Activated T-helper 1 cell treated with Interleukin-2 at 50 U/mL for 16 hours (primary cell): ENCODE measurements around the gene DGCR2.
"Not testable (repeated sequence)": the region's sequence is repeated elsewhere in the genome, so short reads cannot be mapped to it uniquely, and the experiment has no call there.

Experiments used
- DNase-seq: peaks from one replicate; pipeline ENCODE4 v3.0.0-alpha.2; 2020; ENCODE audit warnings: low read depth

DGCR2 gene

DNA sequence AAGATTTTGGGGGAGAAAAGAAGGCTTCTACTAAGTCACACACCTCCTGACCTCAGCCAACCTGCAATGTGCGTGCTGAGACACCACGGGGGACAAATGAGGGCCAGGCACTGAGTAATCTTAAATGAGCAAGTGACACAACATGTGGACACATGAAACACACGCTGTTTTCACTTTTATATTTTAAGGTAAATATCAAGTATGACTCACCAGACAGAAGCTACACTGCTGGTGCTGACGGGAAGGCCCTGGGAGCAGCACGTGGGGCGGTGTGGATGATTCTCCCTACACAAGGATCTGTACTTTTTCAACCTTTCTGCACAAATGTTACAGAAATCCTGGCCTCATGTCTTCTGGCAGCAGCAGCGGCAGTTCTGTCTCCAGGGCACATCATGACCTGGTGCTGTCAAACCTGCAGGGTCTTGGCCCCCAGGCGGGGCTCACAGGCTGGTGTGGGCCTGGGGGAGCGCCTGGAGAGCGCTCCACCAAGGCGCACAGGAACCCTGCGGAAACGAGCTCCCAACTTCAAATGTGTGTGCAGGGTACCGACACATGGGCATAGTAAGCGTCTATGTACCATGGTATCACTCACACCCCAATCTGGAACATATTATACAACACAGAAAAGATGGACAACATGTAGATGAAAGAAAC lies 61.7 kb downstream of the DGCR2 start:
- no peak for DNase-seq

DNA sequence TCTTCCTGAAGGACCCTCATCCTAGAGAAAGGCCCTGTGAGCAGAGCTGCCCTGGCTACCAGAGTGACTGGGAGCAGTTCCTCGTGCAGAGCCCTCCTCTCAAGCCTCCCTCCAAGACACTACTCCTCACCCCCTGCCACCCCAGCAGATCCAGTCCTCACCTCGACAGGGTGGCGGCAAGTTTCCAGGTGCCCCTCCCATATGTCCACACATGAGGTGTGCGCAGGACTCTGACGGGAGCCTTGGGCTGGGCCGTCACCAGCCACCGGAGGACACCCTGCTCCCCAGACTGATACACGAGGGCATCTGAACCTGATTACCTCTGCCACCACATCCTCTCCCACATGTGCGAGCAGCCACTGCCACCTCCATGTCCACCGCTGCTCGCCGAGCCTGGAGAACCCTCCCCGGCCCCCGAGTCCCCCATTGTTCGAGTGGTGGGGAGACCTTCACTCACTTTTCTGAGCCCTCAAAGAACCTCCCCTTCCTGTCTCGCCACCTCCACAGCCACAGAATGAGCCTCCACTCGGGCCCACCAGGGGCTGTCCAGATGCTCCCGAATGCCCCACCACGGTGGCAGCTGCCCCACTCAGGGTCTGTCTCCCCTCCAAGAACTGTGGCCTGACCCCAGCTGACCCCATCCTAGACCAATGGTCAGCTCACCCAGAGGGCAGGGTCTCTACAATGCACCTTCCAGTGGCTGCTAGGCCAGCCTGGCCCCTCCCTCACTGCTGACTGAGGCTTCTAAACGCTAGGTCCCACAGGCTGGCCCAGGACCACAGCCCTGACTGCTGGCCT lies 62.5 kb downstream of the DGCR2 start:
- DNase-seq = no peak

DNA sequence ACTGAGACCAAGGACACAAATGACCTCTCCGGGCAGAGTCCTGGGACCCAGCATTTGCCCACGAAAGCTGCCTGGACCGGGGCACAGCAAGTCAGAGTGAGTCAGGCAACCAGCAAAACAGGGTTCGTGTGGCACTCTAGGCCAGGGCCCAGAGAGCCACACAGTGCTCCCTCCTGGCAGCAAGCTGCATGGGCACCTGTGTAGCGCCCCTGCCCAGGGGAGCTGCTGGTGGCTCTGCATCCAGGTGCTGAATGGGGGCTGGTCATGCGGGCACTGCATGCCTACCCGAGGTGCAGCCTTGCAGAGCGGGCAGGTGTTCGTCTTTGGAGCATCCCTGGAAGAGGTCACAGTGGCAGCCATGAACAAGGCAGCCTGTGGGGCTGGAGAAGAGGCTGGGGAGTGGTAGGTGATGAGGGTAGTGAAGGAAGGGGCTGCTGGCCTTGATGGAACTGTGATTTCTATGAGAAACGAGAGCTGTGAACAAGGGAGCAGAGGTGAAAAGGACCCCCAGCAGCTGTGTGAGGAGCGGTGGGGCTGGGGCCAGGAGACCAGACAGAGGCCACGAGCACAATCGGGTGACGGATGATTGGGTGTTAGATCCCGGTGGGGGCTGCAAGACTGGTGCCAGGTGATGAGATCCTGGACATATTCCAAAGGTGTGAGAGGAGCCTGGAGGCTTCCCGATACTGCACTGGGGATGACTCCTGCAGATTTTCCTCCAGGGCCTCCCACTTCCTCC lies 63.3 kb downstream of the DGCR2 start:
- no peak for DNase-seq

DNA sequence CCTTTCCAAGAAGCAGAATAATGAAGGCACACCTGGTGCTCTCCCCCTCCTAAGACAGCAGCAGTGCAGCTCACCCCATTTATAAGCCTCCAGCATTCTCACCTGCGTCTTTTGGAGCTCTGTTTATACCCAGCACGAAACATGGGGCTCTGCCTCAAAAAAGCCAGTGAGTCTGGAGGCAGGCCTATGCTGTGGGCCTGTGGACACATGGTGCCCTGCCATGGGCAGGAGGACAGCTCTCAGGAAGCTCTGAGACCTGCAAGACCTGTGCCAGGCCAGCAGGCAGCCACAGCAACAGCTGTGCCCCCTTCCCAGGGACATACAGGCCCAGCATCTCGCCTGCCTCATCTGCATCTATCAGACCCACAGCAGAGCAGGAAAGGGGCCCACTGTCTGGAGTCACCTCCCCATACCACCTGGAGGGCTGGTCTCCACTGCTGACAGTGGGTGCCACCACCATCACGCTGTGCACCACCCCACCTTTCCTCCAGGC lies 64.2 kb downstream of the DGCR2 start:
- DNase-seq = no peak

DNA sequence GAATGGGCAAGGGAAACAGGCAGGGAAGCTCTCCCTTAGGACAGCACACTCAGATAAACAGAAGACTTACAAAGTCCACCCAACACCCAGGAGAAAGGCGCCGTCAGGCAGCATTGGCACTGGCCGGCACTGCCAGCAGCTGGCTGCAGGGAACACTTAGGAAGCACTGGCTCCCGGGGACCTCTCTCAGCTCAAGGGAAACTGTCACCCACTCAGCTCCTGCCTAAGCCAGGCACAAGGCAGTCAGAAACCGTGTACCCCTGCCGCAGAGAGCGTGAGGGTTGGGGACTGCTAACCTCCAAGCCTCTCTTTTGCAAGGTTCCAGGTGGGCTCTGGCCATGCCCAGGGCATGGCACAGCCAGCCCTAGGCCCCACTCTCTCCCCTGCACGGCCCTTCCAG lies 64.7 kb downstream of the DGCR2 start:
- no peak for DNase-seq

DNA sequence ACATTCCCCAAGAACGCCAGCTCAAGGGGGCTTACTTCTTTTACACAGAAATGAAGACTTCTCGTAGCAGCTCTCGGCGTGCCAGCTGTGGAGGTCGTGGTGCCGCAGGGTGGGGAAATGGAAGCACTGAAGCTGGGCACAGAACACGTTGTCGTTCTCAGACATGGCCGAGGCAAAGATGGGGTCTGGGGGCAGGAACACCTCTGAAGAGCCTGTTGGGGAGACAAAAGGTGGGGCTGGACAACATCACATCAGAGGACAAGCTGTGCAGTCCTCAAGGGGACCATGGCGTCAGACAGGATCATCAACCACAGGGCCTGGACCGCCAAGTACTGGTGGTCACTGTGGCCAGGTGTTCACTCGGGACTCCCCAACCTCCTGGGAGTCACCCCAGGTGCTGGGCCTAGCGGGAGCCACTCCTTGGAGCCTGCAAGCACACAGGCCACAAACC lies 65.2 kb downstream of the DGCR2 start:
- DNase-seq = no peak

DNA sequence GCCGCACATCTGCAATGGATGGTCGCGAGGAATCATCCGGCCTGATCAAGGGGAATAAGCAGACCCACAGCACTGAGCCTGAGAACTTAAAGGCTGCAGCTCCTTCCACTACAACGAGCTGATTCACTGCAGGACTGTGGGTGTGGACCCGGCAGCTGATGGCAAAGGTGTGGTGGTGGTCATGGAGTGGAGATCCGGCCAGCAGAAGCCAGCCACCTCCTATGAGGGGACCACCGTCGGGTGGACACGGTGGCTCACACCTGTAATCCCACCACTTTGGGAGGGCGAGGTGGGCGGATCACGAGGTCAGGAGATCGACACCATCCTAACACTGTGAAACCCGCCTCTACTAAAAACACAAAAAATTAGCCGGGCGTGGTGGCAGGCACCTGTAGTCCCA lies 66.4 kb downstream of the DGCR2 start:
- no peak for DNase-seq

DNA sequence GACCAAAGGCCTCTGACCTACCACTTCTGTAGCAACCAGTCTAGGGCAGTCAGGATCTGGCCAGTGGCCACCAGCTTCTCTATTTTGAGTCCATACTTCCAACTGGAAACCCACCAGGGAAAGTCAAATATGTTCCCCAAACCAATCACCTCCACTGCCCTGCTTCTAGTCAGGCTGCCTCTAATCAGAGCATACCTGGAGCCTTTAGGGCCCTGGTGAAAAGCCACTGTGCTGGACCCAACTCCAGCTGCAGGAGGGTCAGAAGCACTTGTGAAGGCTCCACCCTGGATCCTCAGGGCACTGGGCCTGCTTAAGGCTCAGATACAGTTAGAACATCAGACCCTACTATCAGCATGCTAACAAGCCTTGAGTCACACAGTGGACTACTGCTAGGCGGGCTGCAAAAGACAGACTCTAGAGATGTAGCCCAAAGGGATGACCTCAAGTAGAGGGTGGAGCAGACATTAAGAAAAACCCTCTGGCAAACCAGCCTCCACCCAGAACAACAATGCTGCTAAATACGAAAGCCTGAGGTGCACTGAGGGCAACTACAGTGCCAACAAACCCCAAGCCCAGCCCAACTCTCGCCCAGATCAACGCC lies 69.2 kb downstream of the DGCR2 start:
- DNase-seq = no peak

DNA sequence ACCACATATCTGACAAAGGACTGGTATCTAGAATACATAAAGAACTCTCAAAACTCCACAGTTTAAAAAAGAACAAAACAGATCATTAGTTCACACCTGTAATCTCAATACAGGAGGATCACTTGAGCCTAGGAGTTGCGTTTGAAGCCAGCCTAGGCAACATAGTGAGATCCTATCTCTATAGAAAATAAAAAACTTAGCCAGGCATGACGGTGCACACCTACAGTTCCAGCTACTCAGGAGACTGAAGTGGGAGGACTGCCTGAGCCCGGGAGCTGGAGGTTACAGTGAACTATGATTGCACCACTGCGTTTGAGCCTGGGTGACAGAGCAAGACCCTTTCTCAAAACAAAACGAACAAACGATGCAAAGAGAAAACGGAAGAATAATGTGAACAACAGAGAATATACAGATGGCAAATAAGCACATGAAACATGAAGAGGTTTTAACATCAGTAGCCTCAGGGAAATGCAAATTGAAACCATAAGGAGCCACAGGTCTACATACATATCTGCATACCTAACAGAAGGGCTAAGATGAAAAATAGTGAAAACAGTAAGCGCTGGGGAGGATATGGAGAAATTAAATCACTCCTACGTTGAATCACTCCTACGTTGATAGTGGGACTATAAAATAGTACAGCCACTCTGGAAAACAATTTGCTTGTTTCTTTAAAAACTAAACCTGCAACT lies 70.7 kb downstream of the DGCR2 start:
- DNase-seq = no peak

DNA sequence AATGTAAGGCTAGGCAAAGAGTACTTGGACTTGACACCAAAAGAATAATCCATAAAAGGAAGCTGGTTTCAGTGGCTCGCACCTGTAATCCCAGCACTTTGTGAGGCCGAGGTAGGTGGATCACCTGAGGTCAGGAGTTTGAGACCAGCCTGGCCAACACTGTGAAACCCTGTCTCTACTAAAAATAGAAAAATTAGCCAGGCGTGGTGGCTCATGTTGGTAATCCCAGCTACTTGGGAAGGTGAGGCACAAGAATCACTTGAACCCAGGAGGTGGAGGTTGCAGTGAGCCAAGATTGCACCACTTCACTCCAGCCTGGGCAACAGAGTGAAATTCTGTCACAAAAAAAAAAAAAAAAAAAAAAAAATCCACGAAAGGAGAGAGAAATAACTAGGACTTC lies 71.4 kb downstream of the DGCR2 start:
- not testable (repeated sequence) for DNase-seq

DNA sequence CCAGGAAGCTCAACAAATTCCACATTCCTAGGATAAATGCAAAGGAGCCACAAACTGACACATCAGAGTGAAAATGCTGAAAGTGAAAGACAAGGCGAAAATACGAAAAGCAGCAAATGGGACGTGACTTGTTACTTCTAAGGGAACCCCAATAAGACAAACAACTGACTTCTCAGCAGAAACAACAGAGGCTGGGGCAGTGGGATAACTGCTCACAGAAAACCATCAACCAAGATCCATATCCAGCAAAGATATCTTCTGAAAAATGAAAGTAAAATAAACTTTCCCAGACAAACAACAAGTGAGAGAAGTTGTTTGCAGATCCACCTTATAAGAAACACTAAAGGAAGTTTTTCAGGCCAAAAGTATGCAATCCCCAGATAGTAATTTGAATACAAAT lies 72.1 kb downstream of the DGCR2 start:
- DNase-seq = no peak

DNA sequence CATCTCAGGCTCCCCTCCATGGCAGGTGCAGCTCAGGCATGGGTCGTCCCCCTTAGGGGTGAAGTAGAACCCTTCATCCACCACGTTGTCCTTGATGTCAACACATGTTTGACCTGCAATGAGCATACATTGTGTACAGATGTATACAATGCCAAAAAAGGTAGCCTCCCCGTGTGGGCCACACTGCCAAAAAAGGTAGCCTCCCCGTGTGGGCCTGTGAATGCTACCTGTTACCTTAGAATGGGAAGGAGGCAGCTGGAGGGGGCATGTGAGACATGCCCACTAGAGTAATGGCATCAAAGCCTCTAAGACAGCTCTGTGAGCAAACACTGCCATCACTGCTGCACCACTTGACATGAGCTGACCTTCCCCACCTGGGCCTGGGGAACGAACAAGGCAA lies 73.7 kb downstream of the DGCR2 start:
- DNase-seq = no peak

DNA sequence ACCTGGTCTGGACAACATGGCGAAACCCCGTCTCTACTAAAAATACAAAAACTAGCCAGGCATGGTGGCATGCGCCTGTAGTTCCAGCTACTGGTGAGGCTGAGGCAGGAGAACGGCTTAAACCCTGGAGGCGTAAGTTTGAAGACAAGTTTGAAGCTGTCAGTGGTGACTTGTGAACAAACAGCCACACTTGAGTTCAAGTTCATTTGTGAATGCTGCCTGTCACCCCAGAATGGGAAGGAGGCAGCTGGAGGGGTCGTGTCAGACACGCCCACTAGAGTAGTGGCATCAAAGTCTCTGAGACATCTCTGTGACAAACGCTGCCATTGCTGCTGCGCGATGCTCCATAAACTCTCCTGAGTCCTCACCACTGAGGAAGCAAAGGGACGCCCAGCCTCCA lies 74.2 kb downstream of the DGCR2 start:
- DNase-seq = no peak

DNA sequence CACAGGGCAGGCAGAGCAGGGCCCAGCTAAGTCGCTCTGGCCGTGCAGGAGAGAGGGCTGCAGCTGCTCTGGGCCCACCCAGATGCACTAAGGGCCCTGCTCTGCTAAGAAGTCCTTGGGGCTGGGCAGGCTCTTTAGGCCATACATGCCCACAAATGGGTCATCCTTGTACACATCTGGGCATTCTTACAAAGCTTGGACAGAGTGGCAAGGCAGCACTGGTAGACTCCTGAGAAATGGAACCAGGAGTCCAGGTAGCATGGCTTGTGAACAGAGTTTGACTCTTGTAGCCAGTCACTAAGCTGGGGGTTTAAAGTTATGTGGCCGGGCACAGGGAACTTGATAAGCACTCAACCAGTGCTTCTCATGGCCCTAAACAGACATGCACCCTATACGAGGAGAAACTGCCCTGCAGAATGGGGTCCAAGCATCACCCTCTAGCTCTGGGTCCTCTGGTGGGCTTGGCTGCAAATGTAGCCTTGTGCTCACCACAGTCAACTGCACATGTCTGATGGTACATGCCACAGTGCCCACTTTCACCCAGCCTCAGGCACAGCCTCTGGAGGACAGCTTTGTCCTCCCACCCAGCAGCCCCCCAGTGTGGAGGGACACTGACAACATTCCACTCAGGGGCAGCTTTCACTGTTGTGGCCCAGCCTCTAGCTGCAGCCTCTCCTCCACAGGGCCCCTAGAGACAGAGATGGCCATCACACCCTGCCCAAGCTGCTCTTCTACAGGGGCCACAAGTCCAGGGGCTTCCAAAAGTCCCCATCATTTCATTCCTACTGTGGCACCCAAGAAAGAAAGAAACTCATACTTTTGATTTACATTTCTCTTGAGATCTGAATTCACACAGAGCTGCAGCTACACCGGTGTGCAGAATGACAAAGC lies 75.2 kb downstream of the DGCR2 start:
- no peak for DNase-seq

DNA sequence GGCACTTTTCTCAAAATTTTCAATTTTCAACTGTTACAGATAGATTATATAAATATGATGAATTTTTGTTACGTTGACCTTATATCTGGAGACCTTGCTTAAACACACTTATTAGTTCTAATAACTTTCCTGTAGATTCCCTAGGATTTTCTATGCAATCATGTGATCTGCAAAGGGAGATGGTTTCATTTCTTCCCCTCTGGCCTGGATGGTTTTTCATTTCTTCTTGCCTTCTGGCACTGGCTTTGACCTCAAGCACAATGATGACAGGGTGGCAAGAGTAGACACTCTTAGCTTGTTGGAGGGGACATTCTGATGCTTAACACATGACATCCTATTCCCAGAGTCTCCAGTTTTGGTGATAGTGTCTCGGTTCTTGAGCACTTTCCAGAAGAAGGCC lies 75.9 kb downstream of the DGCR2 start:
- no peak for DNase-seq

DNA sequence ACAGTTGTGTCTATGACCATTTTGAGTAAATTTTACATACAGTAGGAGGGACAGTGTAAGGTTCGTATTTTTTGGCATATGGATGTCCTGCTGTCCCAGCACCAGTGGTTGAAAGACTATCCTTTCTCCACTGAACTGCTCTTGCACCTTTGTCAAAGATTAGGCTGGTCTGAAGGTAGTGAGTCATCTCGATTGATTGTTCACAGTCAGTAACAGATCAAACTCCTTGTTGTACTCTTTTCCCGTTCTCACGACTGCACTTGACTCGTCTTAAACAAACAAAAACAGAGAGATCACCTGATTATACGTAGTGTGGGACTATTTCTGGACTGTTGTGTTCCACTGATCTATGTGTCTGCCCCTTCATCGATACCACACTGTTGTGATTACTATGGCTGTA lies 77.1 kb downstream of the DGCR2 start:
- DNase-seq = no peak

DNA sequence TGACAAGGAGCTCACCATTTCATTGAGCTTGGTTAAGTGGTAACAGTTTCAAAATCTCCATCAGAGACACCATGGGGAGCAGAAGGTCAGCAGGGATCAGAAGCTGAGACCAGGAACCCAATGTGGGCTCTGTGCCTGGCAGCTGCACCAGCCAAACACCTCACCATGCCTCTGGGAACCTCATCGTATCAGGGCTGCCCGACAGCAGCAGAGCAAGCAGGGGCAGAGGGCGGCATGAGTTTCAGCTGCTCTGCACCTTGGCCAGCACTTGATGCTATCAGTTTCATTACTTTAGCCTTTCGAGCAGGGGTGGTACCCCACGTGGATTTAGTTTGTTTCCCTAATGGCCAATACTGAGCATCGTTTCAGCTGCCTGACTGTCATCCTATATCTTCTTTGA lies 77.8 kb downstream of the DGCR2 start:
- DNase-seq = no peak

DNA sequence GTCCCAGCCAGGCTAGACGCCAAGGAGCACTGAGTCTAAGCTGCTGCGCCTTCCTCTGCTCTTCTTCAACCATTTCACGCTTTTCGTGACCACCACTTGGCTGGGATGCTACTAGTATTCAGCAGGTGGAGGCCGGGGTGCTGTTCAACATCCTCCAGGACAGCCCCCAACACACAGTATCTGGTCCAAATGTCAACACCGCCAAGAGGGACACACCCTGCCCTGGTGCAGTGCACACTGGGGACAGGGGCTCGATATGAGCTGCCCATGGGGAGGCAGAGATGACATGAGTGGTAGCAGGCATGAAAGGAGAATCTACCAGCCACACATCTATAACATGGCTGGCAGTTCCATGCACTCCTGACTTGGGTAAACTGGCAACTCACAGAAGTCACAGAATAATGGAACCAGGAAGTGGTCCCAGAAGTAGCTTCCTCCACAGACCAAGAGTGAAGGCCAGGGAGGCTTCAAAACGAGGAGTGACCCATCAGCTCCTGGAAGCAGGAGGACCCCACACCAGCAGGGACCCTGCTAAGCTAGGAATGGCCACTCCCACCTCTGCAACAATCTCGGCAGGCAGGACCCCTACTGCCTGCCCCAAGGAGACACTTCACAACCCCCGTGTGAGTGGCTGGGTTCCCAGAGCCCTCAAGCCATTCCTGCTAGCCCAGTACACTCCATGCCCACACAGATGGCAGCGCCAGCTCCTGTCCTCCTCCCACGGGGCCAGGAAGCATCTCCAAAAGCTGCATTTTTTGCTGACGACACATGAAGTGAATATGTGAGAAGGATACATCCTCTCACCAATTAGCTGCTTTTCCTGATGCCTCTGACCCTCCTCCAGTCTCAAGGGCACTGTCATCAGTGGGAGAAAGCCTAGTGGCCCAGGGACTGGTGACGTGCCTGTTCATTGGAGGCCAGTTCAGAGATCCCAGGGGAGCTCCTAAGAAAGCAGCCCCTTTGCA lies 78.8 kb downstream of the DGCR2 start:
- no peak for DNase-seq

DNA sequence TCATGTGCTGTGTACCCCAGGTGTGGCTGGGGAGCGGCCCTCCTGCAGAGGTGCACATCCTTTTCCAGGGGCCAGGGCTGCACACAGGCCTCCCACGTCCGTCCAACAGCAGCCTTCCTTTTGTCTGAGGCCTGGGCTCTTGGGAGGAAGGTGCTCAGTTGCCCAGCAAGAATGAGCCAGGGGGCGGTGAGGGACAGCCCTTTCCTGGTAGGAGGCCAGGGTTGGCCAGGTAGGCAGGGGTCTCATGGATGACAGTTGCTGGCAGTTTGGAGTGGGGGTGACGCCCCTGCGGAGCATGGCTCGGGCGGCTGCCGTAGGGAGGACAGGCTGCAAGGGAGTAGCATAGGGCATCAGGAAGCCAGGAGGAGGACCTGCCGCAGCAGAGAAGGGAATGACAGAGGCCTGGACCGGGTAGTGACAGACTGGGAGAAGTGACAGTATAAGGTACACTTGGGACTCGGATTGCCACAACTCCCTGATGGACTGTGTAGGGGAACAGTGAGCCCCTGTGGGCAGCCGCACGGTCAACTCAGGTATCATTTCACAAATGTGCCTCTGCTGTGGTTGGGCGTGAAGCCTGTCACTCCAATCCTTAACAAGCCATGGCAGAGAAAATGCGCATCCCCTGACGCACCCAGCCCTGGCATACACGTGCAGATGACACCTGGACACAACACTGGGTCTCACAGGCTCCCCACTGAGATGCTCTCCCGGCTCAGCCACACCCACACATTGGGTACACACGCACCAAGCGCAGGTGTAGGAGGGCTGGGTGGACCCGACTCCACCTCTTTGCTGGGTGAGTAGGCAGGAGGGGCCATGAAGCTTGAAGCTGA lies 79.7 kb downstream of the DGCR2 start:
- no peak for DNase-seq
